ENCODE measurements around the gene BNIP1. TPM values are rescaled to one million over a fixed set of nuclear protein-coding genes. Genes with fewer than 3 reads are reported as not detected.

Gene BNIP1
- total and polyA plus RNA-seq, 2 donors (not counting 3 experiments of a cell fraction or from before 2014, with no cell fraction given), result 19.7 to 22.6 TPM

DNA sequence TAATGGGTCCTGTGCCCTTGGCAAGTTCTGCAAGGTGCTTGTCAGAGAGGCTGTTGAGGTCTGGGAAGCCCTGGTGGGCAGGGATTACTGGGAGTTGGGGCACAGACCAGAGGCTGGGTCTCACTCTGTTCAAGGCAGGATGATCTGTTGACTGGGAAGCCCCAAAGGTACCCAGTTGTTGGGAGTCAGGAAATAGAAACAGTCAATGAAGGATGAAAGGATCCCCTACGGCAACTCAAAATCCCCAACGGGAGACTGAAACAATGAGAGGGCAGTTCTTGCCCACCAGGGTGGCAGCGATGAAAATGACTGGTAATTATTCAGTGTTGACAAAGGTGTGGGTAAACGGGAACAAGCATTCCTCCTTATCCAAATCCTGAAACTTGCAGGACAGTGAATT lies 31.2 kb downstream of the BNIP1 start:
- BruUV-seq (replicated peaks), result no TSS peak
- no peaks in the 10 kb centered on the region for H3K27me3 ChIP-seq (ENCODE audit: control insufficient read depth in 2 of 2, insufficient read depth in 2 of 2, low read length in 2 of 2)
- no peaks in the 10 kb centered on the region for H3K4me1 ChIP-seq (ENCODE audit: control insufficient read depth, extremely low read depth, insufficient read depth, low read length)
- DNase-seq (ENCODE audit: low read depth, low spot score) (no peak), FAIRE-seq (no peak)
- H3K36me3 ChIP-seq (ENCODE audit: control insufficient read depth in 2 of 2, extremely low read depth in 1 of 2, insufficient read depth in 2 of 2, low read length in 2 of 2), result no peaks in the 10 kb centered on the region
- no peaks in the 10 kb centered on the region for H4K20me1 ChIP-seq (replicated peaks; ENCODE audit: control insufficient read depth, extremely low read depth, insufficient read depth, low read length)
- intact Hi-C loops (cut with micrococcal nuclease), result no loop called here
- no peak overlapping the region for H3K4me2 ChIP-seq (ENCODE audit: insufficient read depth, low read length)
- dilution Hi-C loops (cut with MboI; ENCODE audit: extremely low pct_ligation_motif_present, low sequenced_read_pairs), result no loop called here
- no peak overlapping the region for H3K9ac ChIP-seq (replicated peaks; ENCODE audit: extremely low read depth, insufficient read depth, low read length)
- H2AFZ ChIP-seq (ENCODE audit: low read depth, low read length), result no peak overlapping the region
- TF ChIP-seq MYC (IDR thresholded peaks at IDR 0.05; ENCODE audit: low read depth, low read length) (no peak), GATA2 (IDR thresholded peaks at IDR 0.05; ENCODE audit: insufficient read depth, insufficient read length, low read depth, low read length) (no peak), POLR2A (IDR thresholded peaks at IDR 0.05; ENCODE audit: low read depth, low read length) (no peak), POLR2AphosphoS5 (IDR thresholded peaks at IDR 0.05; ENCODE audit: insufficient read depth, low read depth, low read length) (no peak), JUN (IDR thresholded peaks at IDR 0.05; ENCODE audit: borderline replicate concordance, insufficient read depth, insufficient read length, low read depth) (no peak), EZH2 (IDR thresholded peaks at IDR 0.05; ENCODE audit: borderline replicate concordance, low read depth, low read length, severe bottlenecking) (no peak), FOS (IDR thresholded peaks at IDR 0.05; ENCODE audit: borderline replicate concordance, insufficient read depth, low read length) (no peak)
- TF ChIP-seq, protein P1, sequence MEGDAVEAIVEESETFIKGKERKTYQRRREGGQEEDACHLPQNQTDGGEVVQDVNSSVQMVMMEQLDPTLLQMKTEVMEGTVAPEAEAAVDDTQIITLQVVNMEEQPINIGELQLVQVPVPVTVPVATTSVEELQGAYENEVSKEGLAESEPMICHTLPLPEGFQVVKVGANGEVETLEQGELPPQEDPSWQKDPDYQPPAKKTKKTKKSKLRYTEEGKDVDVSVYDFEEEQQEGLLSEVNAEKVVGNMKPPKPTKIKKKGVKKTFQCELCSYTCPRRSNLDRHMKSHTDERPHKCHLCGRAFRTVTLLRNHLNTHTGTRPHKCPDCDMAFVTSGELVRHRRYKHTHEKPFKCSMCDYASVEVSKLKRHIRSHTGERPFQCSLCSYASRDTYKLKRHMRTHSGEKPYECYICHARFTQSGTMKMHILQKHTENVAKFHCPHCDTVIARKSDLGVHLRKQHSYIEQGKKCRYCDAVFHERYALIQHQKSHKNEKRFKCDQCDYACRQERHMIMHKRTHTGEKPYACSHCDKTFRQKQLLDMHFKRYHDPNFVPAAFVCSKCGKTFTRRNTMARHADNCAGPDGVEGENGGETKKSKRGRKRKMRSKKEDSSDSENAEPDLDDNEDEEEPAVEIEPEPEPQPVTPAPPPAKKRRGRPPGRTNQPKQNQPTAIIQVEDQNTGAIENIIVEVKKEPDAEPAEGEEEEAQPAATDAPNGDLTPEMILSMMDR (IDR thresholded peaks at IDR 0.05; ENCODE audit: extremely low read depth in 1 of 2, insufficient read depth in 1 of 2, low read depth in 1 of 2, low read length in 2 of 2), result no peak
- TF ChIP-seq, protein P2, sequence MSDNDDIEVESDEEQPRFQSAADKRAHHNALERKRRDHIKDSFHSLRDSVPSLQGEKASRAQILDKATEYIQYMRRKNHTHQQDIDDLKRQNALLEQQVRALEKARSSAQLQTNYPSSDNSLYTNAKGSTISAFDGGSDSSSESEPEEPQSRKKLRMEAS (IDR thresholded peaks at IDR 0.05; ENCODE audit: insufficient read depth, insufficient read length), result no peak
- H3K9me1 ChIP-seq (replicated peaks; ENCODE audit: control insufficient read depth, extremely low read depth, insufficient read depth, low read length), result no peaks in the 10 kb centered on the region
- H3K79me2 ChIP-seq (ENCODE audit: control insufficient read depth, insufficient read depth, low read length), result no peaks in the 10 kb centered on the region
- ChIA-PET CTCF (no interaction called here), POLR2A (no interaction called here)
- H3K27ac ChIP-seq (ENCODE audit: insufficient read depth, low read depth, low read length), result no peak overlapping the region
- H3K4me3 ChIP-seq (replicated peaks in 1 of 3; ENCODE audit: insufficient read depth in 1 of 3, low read depth in 1 of 3, low read length in 3 of 3), result no peak overlapping the region
- no peaks in the 10 kb centered on the region for H3K9me3 ChIP-seq (replicated peaks; ENCODE audit: control insufficient read depth, insufficient read depth, low read length)

All from endothelial cell of umbilical vein (primary cell).